Measurements from ENCODE around the gene LSP1. TPM values are rescaled to one million over a fixed set of nuclear protein-coding genes. Genes with fewer than 3 reads are reported as not detected.

Gene LSP1
- total and polyA plus RNA-seq, 2 of the 13 experiments (the other 11 are each of a cell fraction or from before 2014, with no cell fraction given) = 0.59 to 1.00 TPM

DNA sequence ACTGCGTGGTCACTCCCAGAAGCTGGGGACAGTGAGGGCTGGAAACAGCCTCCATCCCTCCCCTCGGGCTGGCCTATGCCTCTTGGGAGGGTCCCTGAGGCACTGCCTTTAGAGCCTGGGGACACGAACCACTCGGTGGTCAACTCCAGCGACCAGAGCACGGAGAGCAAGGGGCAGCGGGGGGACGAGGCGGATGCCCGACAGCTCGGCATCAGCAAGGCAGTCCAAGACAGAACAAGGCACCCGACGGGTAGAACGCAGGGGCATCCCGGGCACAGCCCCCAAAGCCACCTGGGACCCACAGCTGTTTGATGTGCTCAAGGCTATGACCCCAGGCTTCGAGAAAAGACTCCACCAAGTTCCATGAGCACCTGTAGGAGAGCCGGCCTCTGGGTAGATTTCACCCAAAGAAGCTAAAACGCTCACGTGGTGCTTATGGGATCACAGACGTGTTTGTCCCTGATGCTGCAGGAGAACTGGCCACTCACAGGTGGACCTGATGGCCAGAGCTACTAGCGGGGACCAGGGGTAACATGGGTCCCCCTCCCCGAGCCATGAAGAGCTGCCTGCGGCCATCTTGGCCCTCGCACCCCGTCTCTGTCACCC, 510 bp upstream of the LSP1 start:
- Histone ChIP-seq H3K27me3 (ENCODE audit: control insufficient read depth in 1 of 2, insufficient read depth in 2 of 2, low read length in 2 of 2) (peaks cover 31 to 87% of the 10 kb centered on the region in 2 experiments), H3K27ac (ENCODE audit: extremely low read length, insufficient read depth, low read length) (no peak overlapping the region), H2AFZ (ENCODE audit: low read length) (no peak overlapping the region), H3K79me2 (ENCODE audit: insufficient read depth, low read length) (no peaks in the 10 kb centered on the region), H3K9me3 (ENCODE audit: low read length) (no peaks in the 10 kb centered on the region), H4K20me1 (ENCODE audit: insufficient read depth, low read length) (no peaks in the 10 kb centered on the region), H3K4me3 (replicated peaks in 1 of 3; ENCODE audit: insufficient read depth in 1 of 3, low read depth in 2 of 3, low read length in 3 of 3) (no peak overlapping the region), H3K9ac (ENCODE audit: insufficient read depth, low read depth, low read length) (no peak overlapping the region), H3K4me1 (ENCODE audit: insufficient read depth, low read length) (no peaks in the 10 kb centered on the region), H3K36me3 (replicated peaks in 1 of 2; ENCODE audit: control insufficient read depth in 1 of 2, insufficient read depth in 2 of 2, low read length in 2 of 2) (no peaks in the 10 kb centered on the region), H3K4me2 (ENCODE audit: low read depth, low read length) (no peak overlapping the region)
- WGBS (ENCODE audit: low lambda C conversion rate) = 14% methylated on average over 20 of the region's 25 CpGs
- ATAC-seq (no peak), FAIRE-seq (no peak), DNase-seq (ENCODE audit: low spot score) (no peak)
- intact Hi-C loops (cut with micrococcal nuclease; ENCODE audit: unreplicated experiment) = no loop called here
- in situ Hi-C loops (cut with HindIII; ENCODE audit: extremely low pct_ligation_motif_present, low pct_unique_long_range_greater_than_20kb) = no loop called here
- BruUV-seq (replicated peaks) = no TSS peak
- TF ChIP-seq ZNF687 (CRISPR knock-in tag; IDR thresholded peaks at IDR 0.05) (0 out of 2 replicates have a peak, but pooled peaks have one; percentile 7), ZNF546 (CRISPR knock-in tag; conservative IDR thresholded peaks at IDR 0.05) (no peak)
- CTCF ChIA-PET (ENCODE audit: low intra/inter-chr PET ratio, low total read pairs) = no interaction called here
- POLR2A ChIA-PET = no interaction called here

Measured in HepG2 (cell line).